ENCODE measurements around the gene GNB2.

GNB2 gene

GRCh38 chr7:100678291-100678984, 4.9 kb downstream of the GNB2 start:
- no peak for DNase-seq (ENCODE audit: low read depth)
- no peak for TF ChIP-seq CTCF (IDR thresholded peaks at IDR 0.05; ENCODE audit: low read depth, low read length, missing control alignments)
- in situ Hi-C loops (cut with HindIII; ENCODE audit: low sequenced_read_pairs) = no loop called here
- no peak overlapping the region for H3K4me3 ChIP-seq (ENCODE audit: low read depth, low read length)

GRCh38 chr7:100679129-100679926, 5.8 kb downstream of the GNB2 start:
- TF ChIP-seq CTCF (IDR thresholded peaks at IDR 0.05; ENCODE audit: low read depth, low read length, missing control alignments) = no peak
- H3K4me3 ChIP-seq (ENCODE audit: low read depth, low read length) = no peak overlapping the region
- in situ Hi-C loops (cut with HindIII; ENCODE audit: low sequenced_read_pairs) = no loop called here
- DNase-seq (ENCODE audit: low read depth) = no peak

- DNase-seq (ENCODE audit: low read depth) = no peak
- TF ChIP-seq CTCF (IDR thresholded peaks at IDR 0.05; ENCODE audit: low read depth, low read length, missing control alignments) = no peak
- no peak overlapping the region for H3K4me3 ChIP-seq (ENCODE audit: low read depth, low read length)
- in situ Hi-C loops (cut with HindIII; ENCODE audit: low sequenced_read_pairs) = no loop called here
Observed at GRCh38 chr7:100679927-100680575, 6.5 kb downstream of the GNB2 start.

GRCh38 chr7:100680576-100681271, 7.2 kb downstream of the GNB2 start:
- no peak for TF ChIP-seq CTCF (IDR thresholded peaks at IDR 0.05; ENCODE audit: low read depth, low read length, missing control alignments)
- in situ Hi-C loops (cut with HindIII; ENCODE audit: low sequenced_read_pairs) = no loop called here

GRCh38 chr7:100681491-100682227, 8.1 kb downstream of the GNB2 start:
- no peak for TF ChIP-seq CTCF (IDR thresholded peaks at IDR 0.05; ENCODE audit: low read depth, low read length, missing control alignments)
- in situ Hi-C loops (cut with HindIII; ENCODE audit: low sequenced_read_pairs) = no loop called here
- H3K4me3 ChIP-seq (ENCODE audit: low read depth, low read length) = no peak overlapping the region
- no peak for DNase-seq (ENCODE audit: low read depth)

More at GRCh38 chr7:100680576-100681271, 7.2 kb downstream of the GNB2 start:
- H3K4me3 ChIP-seq (ENCODE audit: low read depth, low read length) = no peak overlapping the region
- DNase-seq (ENCODE audit: low read depth) = no peak

Measured in astrocyte of the cerebellum (primary cell).